GF-D8 (cell line): ENCODE results near the gene GTPBP8.

Experiments used
- DNase-seq: peaks from one replicate; lab custom pipeline; 2025; lab: John Stamatoyannopoulos, UW

The GTPBP8 gene

GRCh38 chr3:112990672-112991602 is at the start of gene GTPBP8:
Gene GTPBP8, plus strand, starts transcription at chr3:112990984. Its CDS starts 16 bp downstream, at chr3:112991000.
- peak; percentile 67 for DNase-seq

- no peak for DNase-seq
These were observed 42.4 kb upstream of the GTPBP8 start for GRCh38 chr3:112948346-112948838.

- no peak for DNase-seq
These were observed 34.4 kb upstream of the GTPBP8 start for GRCh38 chr3:112956351-112956750.

GRCh38 chr3:112958811-112959560 is 31.8 kb upstream of the GTPBP8 start:
- DNase-seq = no peak

- DNase-seq = no peak
These were observed 27.1 kb upstream of the GTPBP8 start for GRCh38 chr3:112963683-112964082.

GRCh38 chr3:112965656-112966055 is 25.1 kb upstream of the GTPBP8 start:
- DNase-seq = no peak

GRCh38 chr3:112966633-112967032 is 24.2 kb upstream of the GTPBP8 start:
- DNase-seq = peak; percentile 17

GRCh38 chr3:112967425-112967824 is 23.4 kb upstream of the GTPBP8 start:
- no peak for DNase-seq

- DNase-seq = peak; percentile 50
These were observed 23.0 kb upstream of the GTPBP8 start for GRCh38 chr3:112967828-112968227.

GRCh38 chr3:112972158-112972557 is 18.6 kb upstream of the GTPBP8 start:
- no peak for DNase-seq

- DNase-seq = no peak
These were observed 17.2 kb upstream of the GTPBP8 start for GRCh38 chr3:112973325-112974177.

- no peak for DNase-seq
These were observed 16.6 kb upstream of the GTPBP8 start for GRCh38 chr3:112974178-112974517.

GRCh38 chr3:112974894-112975293 is 15.9 kb upstream of the GTPBP8 start, which contains the start of gene CD200R1:
Gene CD200R1, minus strand, starts transcription at chr3:112975103. Its CDS starts 246 bp downstream, at chr3:112974857.
- DNase-seq = no peak

GRCh38 chr3:112976001-112976400 is 14.8 kb upstream of the GTPBP8 start:
- DNase-seq = no peak

GRCh38 chr3:112976953-112977352 is 13.8 kb upstream of the GTPBP8 start:
- DNase-seq = no peak

- DNase-seq = no peak
These were observed 11.4 kb upstream of the GTPBP8 start for GRCh38 chr3:112979244-112979832.

GRCh38 chr3:112980080-112980479 is 10.7 kb upstream of the GTPBP8 start:
- no peak for DNase-seq

GRCh38 chr3:112982710-112983109 is 8.1 kb upstream of the GTPBP8 start:
- DNase-seq = no peak

- DNase-seq = no peak
These were observed 6.3 kb upstream of the GTPBP8 start for GRCh38 chr3:112984485-112984884.

- DNase-seq = no peak
These were observed 3.0 kb upstream of the GTPBP8 start for GRCh38 chr3:112987710-112988334.

GRCh38 chr3:112995800-112996199 is 5.0 kb downstream of the GTPBP8 start:
- no peak for DNase-seq
